Neural cell (in vitro differentiated cells): ENCODE data around the gene TRAPPC14. TPM values are rescaled to one million over a fixed set of nuclear protein-coding genes. Genes with fewer than 3 reads are reported as not detected.

ENCODE experiments used
- H2AFZ ChIP-seq: fragments of 200-600, 300-800 bp; sonication (generic), shearing (Covaris generic); 2 replicates; pipeline ENCODE4 v1.6.0; 2014; ENCODE audit warnings: low read depth, mild to moderate bottlenecking, antibody characterized with exemption, low read length, moderate library complexity
- H3F3A ChIP-seq: fragments of 200-600 bp; shearing (Covaris generic); 2 replicates; pipeline ENCODE4 v1.6.1; 2016; ENCODE audit warnings: mild to moderate bottlenecking, moderate library complexity, mixed read lengths, antibody characterized with exemption, low read length; ENCODE audit not compliant: insufficient read depth, poor library complexity, severe bottlenecking
- H3K27ac ChIP-seq: fragments of 200-600, 300-800 bp; sonication (generic), shearing (Covaris generic); 2 replicates; pipeline ENCODE4 v1.5.1; 2014; ENCODE audit warnings: mild to moderate bottlenecking, low read length, moderate library complexity
- H3K27me3 ChIP-seq: fragments of 300-800, 200-600 bp; sonication (generic), shearing (Covaris generic); 2 replicates; pipeline ENCODE4 v1.6.0; 2014; ENCODE audit warnings: mild to moderate bottlenecking, low read depth, low read length, moderate library complexity; ENCODE audit not compliant: insufficient read depth
- H3K36me3 ChIP-seq: fragments of 300-800, 200-600 bp; sonication (generic), shearing (Covaris generic); 2 replicates; pipeline ENCODE4 v1.5.1; 2014; ENCODE audit warnings: mild to moderate bottlenecking, antibody characterized with exemption, low read length, moderate library complexity; ENCODE audit not compliant: insufficient read depth
- H3K4me2 ChIP-seq: fragments of 300-800, 200-600 bp; sonication (generic), shearing (Covaris generic); 2 replicates; pipeline ENCODE4 v1.6.0; 2014; ENCODE audit warnings: mild to moderate bottlenecking, low read length
- H3K4me3 ChIP-seq: fragments of 300-800, 200-600 bp; sonication (generic), shearing (Covaris generic); 2 replicates; pipeline ENCODE4 v1.5.1; 2014; ENCODE audit warnings: mild to moderate bottlenecking, low read length, moderate library complexity
- H3K79me2 ChIP-seq: fragments of 200-600 bp; shearing (Covaris generic); replicated peaks from 2 replicates; pipeline ENCODE4 v1.6.0; 2014; ENCODE audit warnings: mild to moderate bottlenecking, low read length, moderate library complexity; ENCODE audit not compliant: insufficient read depth
- H3K9ac ChIP-seq: fragments of 300-800, 200-600 bp; sonication (generic), shearing (Covaris generic); 2 replicates; pipeline ENCODE4 v1.6.1; 2016; ENCODE audit warnings: mild to moderate bottlenecking, low read length, mixed read lengths
- H3K9me2 ChIP-seq: fragments of 200-600 bp; shearing (Covaris generic); 2 replicates; pipeline ENCODE4 v1.6.1; 2016; ENCODE audit warnings: mild to moderate bottlenecking, low read length, mixed read lengths; ENCODE audit not compliant: insufficient read depth
- H3K9me3 ChIP-seq: fragments of 200-600, 300-800 bp; sonication (generic), shearing (Covaris generic); 2 replicates; pipeline ENCODE4 v1.6.1; 2016; ENCODE audit warnings: mild to moderate bottlenecking, mixed run types, low read length, moderate library complexity, mixed read lengths
- H4K20me1 ChIP-seq: fragments of 200-600 bp; shearing (Covaris generic); 2 replicates; pipeline ENCODE4 v1.6.1; 2016; ENCODE audit warnings: mild to moderate bottlenecking, mixed run types; ENCODE audit not compliant: insufficient read depth
- EP300 ChIP-seq: fragments of 450-650 bp; conservative IDR thresholded peaks from 2 replicates; pipeline ENCODE4 v1.6.1; 2014; ENCODE audit warnings: antibody characterized with exemption, mild to moderate bottlenecking, moderate library complexity; ENCODE audit not compliant: poor library complexity, severe bottlenecking
- EZH2 ChIP-seq: fragments of 200-600, 300-800 bp; shearing (Covaris generic), sonication (generic); IDR thresholded peaks from 2 replicates; pipeline ENCODE4 v1.6.1; 2014; ENCODE audit warnings: antibody characterized with exemption, low read length, borderline replicate concordance, mild to moderate bottlenecking; ENCODE audit not compliant: insufficient read depth, poor library complexity, severe bottlenecking
- MXI1 ChIP-seq: fragments of 450-650 bp; conservative IDR thresholded peaks from 2 replicates; pipeline ENCODE4 v1.6.1; 2014; ENCODE audit warnings: antibody characterized with exemption, mild to moderate bottlenecking; ENCODE audit not compliant: poor library complexity, severe bottlenecking
- POLR2AphosphoS5 ChIP-seq: IDR thresholded peaks from 2 replicates; pipeline ENCODE4 v1.6.1; 2012
- RAD21 ChIP-seq: fragments of 450-650 bp; conservative IDR thresholded peaks from 2 replicates; pipeline ENCODE4 v1.6.1; 2014; ENCODE audit warnings: antibody characterized with exemption, mild to moderate bottlenecking, moderate library complexity
- SMC3 ChIP-seq: fragments of 450-650 bp; conservative IDR thresholded peaks from 2 replicates; pipeline ENCODE4 v1.6.1; 2014; ENCODE audit warnings: antibody characterized with exemption, mild to moderate bottlenecking, moderate library complexity; ENCODE audit not compliant: poor library complexity
- TAF1 ChIP-seq: IDR thresholded peaks from 2 replicates; pipeline ENCODE4 v1.6.1; 2012; ENCODE audit warnings: low read depth
- polyA minus RNA-seq: library from RNA; depleted of rRNA, polyadenylated mRNA; stranded (reverse); fragments of >200 nt; gene quantifications from 2 replicates; pipeline ENCODE4 v1.2.3, GENCODE V29; 2014
- polyA plus RNA-seq: library from polyadenylated mRNA; depleted of rRNA; stranded (reverse); fragments of >200 nt; gene quantifications from 2 replicates; pipeline ENCODE4 v1.2.3, GENCODE V29; 2014
- TF ChIP-seq, protein P1 (sequence below): IDR thresholded peaks from 2 replicates; pipeline ENCODE4 v1.6.1; 2012; ENCODE audit warnings: borderline replicate concordance

TRAPPC14 gene, protein sequence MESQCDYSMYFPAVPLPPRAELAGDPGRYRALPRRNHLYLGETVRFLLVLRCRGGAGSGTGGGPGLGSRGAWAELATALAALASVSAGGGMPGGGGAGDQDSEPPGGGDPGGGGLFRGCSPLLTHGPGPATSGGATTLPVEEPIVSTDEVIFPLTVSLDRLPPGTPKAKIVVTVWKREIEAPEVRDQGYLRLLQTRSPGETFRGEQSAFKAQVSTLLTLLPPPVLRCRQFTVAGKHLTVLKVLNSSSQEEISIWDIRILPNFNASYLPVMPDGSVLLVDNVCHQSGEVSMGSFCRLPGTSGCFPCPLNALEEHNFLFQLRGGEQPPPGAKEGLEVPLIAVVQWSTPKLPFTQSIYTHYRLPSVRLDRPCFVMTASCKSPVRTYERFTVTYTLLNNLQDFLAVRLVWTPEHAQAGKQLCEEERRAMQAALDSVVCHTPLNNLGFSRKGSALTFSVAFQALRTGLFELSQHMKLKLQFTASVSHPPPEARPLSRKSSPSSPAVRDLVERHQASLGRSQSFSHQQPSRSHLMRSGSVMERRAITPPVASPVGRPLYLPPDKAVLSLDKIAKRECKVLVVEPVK
- 26.7 and 43.5 TPM in 2 replicates for polyA plus RNA-seq
- 12.0 and 17.3 TPM in 2 replicates for polyA minus RNA-seq

- Histone ChIP-seq H3K4me3 (peak within 1 kb of the TSS; percentile 89), H3K9me2 (no peaks in the 10 kb centered on the region), H3F3A (no peaks in the 10 kb centered on the region), H3K27ac (peak within 1 kb of the TSS; percentile 45), H3K9me3 (no peaks in the 10 kb centered on the region), H3K4me2 (peak within 1 kb of the TSS; percentile 65), H4K20me1 (no peaks in the 10 kb centered on the region), H3K9ac (peak within 1 kb of the TSS; percentile 78), H3K36me3 (no peaks in the 10 kb centered on the region), H2AFZ (peak within 1 kb of the TSS; percentile 60), H3K27me3 (no peaks in the 10 kb centered on the region), H3K79me2 (no peaks in the 10 kb centered on the region)
- TF ChIP-seq POLR2AphosphoS5 (peak; percentile 68), EP300 (peak; percentile 29), SMC3 (peak; percentile 33), TAF1 (peak; percentile 35), MXI1 (peak; percentile 82), RAD21 (no peak)
Measured at GRCh38 chr7:100158229-100159098, at the start of gene TRAPPC14. TSS of gene TRAPPC14 (minus strand) at chr7:100158723. CDS start at chr7:100158499, 224 bp downstream.

GRCh38 chr7:100204454-100204853 is 45.9 kb upstream of the TRAPPC14 start:
- no peaks in the 10 kb centered on the region for H3K36me3 ChIP-seq
- no peak overlapping the region for H2AFZ ChIP-seq
- no peak overlapping the region for H3K4me3 ChIP-seq
- no peaks in the 10 kb centered on the region for H3K9me2 ChIP-seq
- no peak overlapping the region for H3K9ac ChIP-seq
- H3K4me2 ChIP-seq = no peak overlapping the region
- H3K27ac ChIP-seq = no peak overlapping the region
- TF ChIP-seq EZH2 (no peak), SMC3 (no peak), TAF1 (no peak)
- no peaks in the 10 kb centered on the region for H3K27me3 ChIP-seq
- H4K20me1 ChIP-seq = no peaks in the 10 kb centered on the region
- H3K79me2 ChIP-seq = no peaks in the 10 kb centered on the region
- H3K9me3 ChIP-seq = no peaks in the 10 kb centered on the region
- H3F3A ChIP-seq = no peaks in the 10 kb centered on the region

GRCh38 chr7:100200693-100201092 is 42.2 kb upstream of the TRAPPC14 start:
- H2AFZ ChIP-seq = no peak overlapping the region
- no peaks in the 10 kb centered on the region for H3K79me2 ChIP-seq
- H3K9me3 ChIP-seq = no peaks in the 10 kb centered on the region
- H3K4me3 ChIP-seq = no peak overlapping the region
- TF ChIP-seq EP300 (no peak), EZH2 (no peak), SMC3 (no peak)
- TF ChIP-seq, protein P1, sequence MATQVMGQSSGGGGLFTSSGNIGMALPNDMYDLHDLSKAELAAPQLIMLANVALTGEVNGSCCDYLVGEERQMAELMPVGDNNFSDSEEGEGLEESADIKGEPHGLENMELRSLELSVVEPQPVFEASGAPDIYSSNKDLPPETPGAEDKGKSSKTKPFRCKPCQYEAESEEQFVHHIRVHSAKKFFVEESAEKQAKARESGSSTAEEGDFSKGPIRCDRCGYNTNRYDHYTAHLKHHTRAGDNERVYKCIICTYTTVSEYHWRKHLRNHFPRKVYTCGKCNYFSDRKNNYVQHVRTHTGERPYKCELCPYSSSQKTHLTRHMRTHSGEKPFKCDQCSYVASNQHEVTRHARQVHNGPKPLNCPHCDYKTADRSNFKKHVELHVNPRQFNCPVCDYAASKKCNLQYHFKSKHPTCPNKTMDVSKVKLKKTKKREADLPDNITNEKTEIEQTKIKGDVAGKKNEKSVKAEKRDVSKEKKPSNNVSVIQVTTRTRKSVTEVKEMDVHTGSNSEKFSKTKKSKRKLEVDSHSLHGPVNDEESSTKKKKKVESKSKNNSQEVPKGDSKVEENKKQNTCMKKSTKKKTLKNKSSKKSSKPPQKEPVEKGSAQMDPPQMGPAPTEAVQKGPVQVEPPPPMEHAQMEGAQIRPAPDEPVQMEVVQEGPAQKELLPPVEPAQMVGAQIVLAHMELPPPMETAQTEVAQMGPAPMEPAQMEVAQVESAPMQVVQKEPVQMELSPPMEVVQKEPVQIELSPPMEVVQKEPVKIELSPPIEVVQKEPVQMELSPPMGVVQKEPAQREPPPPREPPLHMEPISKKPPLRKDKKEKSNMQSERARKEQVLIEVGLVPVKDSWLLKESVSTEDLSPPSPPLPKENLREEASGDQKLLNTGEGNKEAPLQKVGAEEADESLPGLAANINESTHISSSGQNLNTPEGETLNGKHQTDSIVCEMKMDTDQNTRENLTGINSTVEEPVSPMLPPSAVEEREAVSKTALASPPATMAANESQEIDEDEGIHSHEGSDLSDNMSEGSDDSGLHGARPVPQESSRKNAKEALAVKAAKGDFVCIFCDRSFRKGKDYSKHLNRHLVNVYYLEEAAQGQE = no peak
- no peak overlapping the region for H3K27ac ChIP-seq
- no peak overlapping the region for H3K9ac ChIP-seq
- H4K20me1 ChIP-seq = no peaks in the 10 kb centered on the region
- no peaks in the 10 kb centered on the region for H3K9me2 ChIP-seq
- no peaks in the 10 kb centered on the region for H3F3A ChIP-seq
- H3K27me3 ChIP-seq = no peaks in the 10 kb centered on the region
- no peaks in the 10 kb centered on the region for H3K36me3 ChIP-seq
- H3K4me2 ChIP-seq = no peak overlapping the region
